HG02840 (cell line): ENCODE results near the gene SCN4A.
"Not testable (repeated sequence)": the region's sequence is repeated elsewhere in the genome, so short reads cannot be mapped to it uniquely, and the experiment has no call there.

Source experiments
- ATAC-seq: cut with Tn5 transposase; IDR thresholded peaks from one replicate; pipeline ENCODE4 v1.9.1; 2021; ENCODE audit warnings: mild to moderate bottlenecking, moderate library complexity, moderate number of reproducible peaks; ENCODE audit not compliant: unreplicated experiment, low FRiP score

SCN4A gene

GRCh38 chr17:63972796-63973195 is at the start of gene SCN4A:
Gene SCN4A, minus strand, starts transcription at chr17:63972918. Its CDS starts 77 bp downstream, at chr17:63972841.
- no peak for ATAC-seq

- peak; percentile 53 for ATAC-seq
Observed at GRCh38 chr17:64020056-64020766, 47.5 kb upstream of the SCN4A start, which contains the start of gene ICAM2. Gene ICAM2, minus strand, starts transcription at chr17:64020633. Its CDS starts 13,942 bp downstream, at chr17:64006691.

GRCh38 chr17:64019551-64019961 is 46.8 kb upstream of the SCN4A start:
- ATAC-seq: not testable (repeated sequence)

GRCh38 chr17:64017381-64017980 is 44.8 kb upstream of the SCN4A start:
- no peak for ATAC-seq

GRCh38 chr17:64016974-64017373 is 44.3 kb upstream of the SCN4A start:
- no peak for ATAC-seq

- no peak for ATAC-seq
Observed at GRCh38 chr17:64016231-64016784, 43.6 kb upstream of the SCN4A start.

- no peak for ATAC-seq
Observed at GRCh38 chr17:64015447-64015846, 42.7 kb upstream of the SCN4A start.

- no peak for ATAC-seq
Observed at GRCh38 chr17:64009571-64010402, 37.1 kb upstream of the SCN4A start.

- ATAC-seq: no peak
Observed at GRCh38 chr17:64008830-64009229, 36.1 kb upstream of the SCN4A start.

GRCh38 chr17:64008346-64008745 is 35.6 kb upstream of the SCN4A start:
- ATAC-seq: no peak

GRCh38 chr17:64007838-64008282 is 35.1 kb upstream of the SCN4A start:
- no peak for ATAC-seq

GRCh38 chr17:64007089-64007837 is 34.5 kb upstream of the SCN4A start:
- ATAC-seq: not testable (repeated sequence)

- ATAC-seq: no peak
Observed at GRCh38 chr17:64006361-64007088, 33.8 kb upstream of the SCN4A start.

GRCh38 chr17:64005734-64006167 is 33.0 kb upstream of the SCN4A start:
- no peak for ATAC-seq

GRCh38 chr17:64004903-64005733 is 32.4 kb upstream of the SCN4A start:
- ATAC-seq: no peak

- ATAC-seq: no peak
Observed at GRCh38 chr17:64004218-64004770, 31.6 kb upstream of the SCN4A start.

GRCh38 chr17:64003526-64004121 is 30.9 kb upstream of the SCN4A start:
- ATAC-seq: no peak
